Muscle layer of duodenum (tissue), 2 donors: ENCODE data around the gene ZNF100.

Source experiments
- H3K27ac ChIP-seq: one replicate; pipeline ENCODE4 v1.7.0; 2013; ENCODE audit warnings: mild to moderate bottlenecking, low read length
- H3K27me3 ChIP-seq: one replicate; pipeline ENCODE4 v1.7.0; 2013; ENCODE audit warnings: low read depth, mild to moderate bottlenecking, control low read depth, low read length
- H3K36me3 ChIP-seq, 2 donors: one replicate each; pipeline ENCODE4 v1.7.0; 2013; ENCODE audit warnings: low read length in 2 of 2, control low read depth in 1 of 2, mild to moderate bottlenecking in 1 of 2; ENCODE audit not compliant: insufficient read depth in 2 of 2, control insufficient read depth in 1 of 2
- H3K4me1 ChIP-seq, 2 donors: one replicate each; pipeline ENCODE4 v1.7.0; 2013; ENCODE audit warnings: low read length in 2 of 2, mild to moderate bottlenecking in 2 of 2, control low read depth in 1 of 2, moderate library complexity in 1 of 2; ENCODE audit not compliant: insufficient read depth in 2 of 2, control insufficient read depth in 1 of 2
- H3K4me3 ChIP-seq, 2 donors: one replicate each; pipeline ENCODE4 v1.7.0; 2013; ENCODE audit warnings: low read length in 2 of 2, low read depth in 1 of 2, mild to moderate bottlenecking in 1 of 2
- H3K9me3 ChIP-seq, 2 donors: one replicate each; pipeline ENCODE4 v1.7.0; 2013; ENCODE audit warnings: low read length in 2 of 2, control low read depth in 1 of 2, mild to moderate bottlenecking in 1 of 2; ENCODE audit not compliant: control insufficient read depth in 1 of 2
- donor health status: healthy.

Gene ZNF100

GRCh38 chr19:21704320-21704719, 63.1 kb downstream of the ZNF100 start:
- H3K27ac ChIP-seq, result no peak overlapping the region
- H3K9me3 ChIP-seq, result peaks cover 0 to 2% of the 10 kb centered on the region in 2 donors
- H3K4me3 ChIP-seq, result no peak overlapping the region

GRCh38 chr19:21699197-21699596, 68.2 kb downstream of the ZNF100 start:
- no peaks in the 10 kb centered on the region for H3K36me3 ChIP-seq
- H3K27me3 ChIP-seq, result no peaks in the 10 kb centered on the region
- H3K4me1 ChIP-seq, result no peaks in the 10 kb centered on the region
- no peak overlapping the region for H3K4me3 ChIP-seq
- no peaks in the 10 kb centered on the region for H3K9me3 ChIP-seq
- H3K27ac ChIP-seq, result no peak overlapping the region

More at GRCh38 chr19:21704320-21704719, 63.1 kb downstream of the ZNF100 start:
- Histone ChIP-seq H3K27me3 (no peaks in the 10 kb centered on the region), H3K36me3 (no peaks in the 10 kb centered on the region), H3K4me1 (no peaks in the 10 kb centered on the region)

GRCh38 chr19:21698215-21698614, 69.2 kb downstream of the ZNF100 start:
- H3K4me3 ChIP-seq, result no peak overlapping the region
- no peaks in the 10 kb centered on the region for H3K4me1 ChIP-seq
- H3K36me3 ChIP-seq, result no peaks in the 10 kb centered on the region
- H3K27ac ChIP-seq, result no peak overlapping the region
- no peaks in the 10 kb centered on the region for H3K9me3 ChIP-seq
- no peaks in the 10 kb centered on the region for H3K27me3 ChIP-seq

GRCh38 chr19:21697698-21698097, 69.7 kb downstream of the ZNF100 start:
- Histone ChIP-seq H3K4me1 (no peaks in the 10 kb centered on the region), H3K27ac (no peak overlapping the region), H3K9me3 (no peaks in the 10 kb centered on the region), H3K4me3 (no peak overlapping the region), H3K36me3 (no peaks in the 10 kb centered on the region), H3K27me3 (no peaks in the 10 kb centered on the region)

GRCh38 chr19:21694171-21694906, 73.0 kb downstream of the ZNF100 start:
- Histone ChIP-seq H3K27ac (no peak overlapping the region), H3K4me3 (no peak overlapping the region), H3K4me1 (no peaks in the 10 kb centered on the region), H3K36me3 (no peaks in the 10 kb centered on the region), H3K9me3 (no peaks in the 10 kb centered on the region), H3K27me3 (no peaks in the 10 kb centered on the region)

GRCh38 chr19:21693399-21693798, 74.0 kb downstream of the ZNF100 start:
- H3K36me3 ChIP-seq, result no peaks in the 10 kb centered on the region
- H3K4me1 ChIP-seq, result no peaks in the 10 kb centered on the region
- H3K27ac ChIP-seq, result no peak overlapping the region
- no peaks in the 10 kb centered on the region for H3K27me3 ChIP-seq
- H3K9me3 ChIP-seq, result no peaks in the 10 kb centered on the region
- no peak overlapping the region for H3K4me3 ChIP-seq

- no peak overlapping the region for H3K4me3 ChIP-seq
- H3K36me3 ChIP-seq, result no peaks in the 10 kb centered on the region
- H3K9me3 ChIP-seq, result no peaks in the 10 kb centered on the region
- no peaks in the 10 kb centered on the region for H3K4me1 ChIP-seq
- no peaks in the 10 kb centered on the region for H3K27me3 ChIP-seq
- H3K27ac ChIP-seq, result no peak overlapping the region
Measured at GRCh38 chr19:21691661-21692060, 75.7 kb downstream of the ZNF100 start.

GRCh38 chr19:21688464-21688863, 78.9 kb downstream of the ZNF100 start:
- H3K36me3 ChIP-seq, result no peaks in the 10 kb centered on the region
- no peak overlapping the region for H3K4me3 ChIP-seq
- H3K27ac ChIP-seq, result no peak overlapping the region
- no peaks in the 10 kb centered on the region for H3K9me3 ChIP-seq
- H3K4me1 ChIP-seq, result no peaks in the 10 kb centered on the region
- no peaks in the 10 kb centered on the region for H3K27me3 ChIP-seq

- Histone ChIP-seq H3K36me3 (no peaks in the 10 kb centered on the region), H3K27ac (no peak overlapping the region), H3K4me3 (no peak overlapping the region), H3K9me3 (peaks cover 0 to 4% of the 10 kb centered on the region in 2 donors), H3K27me3 (no peaks in the 10 kb centered on the region), H3K4me1 (no peaks in the 10 kb centered on the region)
Measured at GRCh38 chr19:21680671-21681070, 86.7 kb downstream of the ZNF100 start.

- no peaks in the 10 kb centered on the region for H3K4me1 ChIP-seq
- H3K36me3 ChIP-seq, result no peaks in the 10 kb centered on the region
- H3K9me3 ChIP-seq, result peaks cover 0 to 4% of the 10 kb centered on the region in 2 donors
- H3K27me3 ChIP-seq, result no peaks in the 10 kb centered on the region
- no peak overlapping the region for H3K4me3 ChIP-seq
- H3K27ac ChIP-seq, result no peak overlapping the region
Measured at GRCh38 chr19:21680026-21680425, 87.4 kb downstream of the ZNF100 start.

- peaks cover 0 to 4% of the 10 kb centered on the region in 2 donors for H3K9me3 ChIP-seq
- no peaks in the 10 kb centered on the region for H3K36me3 ChIP-seq
- no peaks in the 10 kb centered on the region for H3K27me3 ChIP-seq
- H3K4me1 ChIP-seq, result peaks cover 0 to 3% of the 10 kb centered on the region in 2 donors
- no peak overlapping the region for H3K27ac ChIP-seq
- peak overlapping the region in 1 of 2 donors; percentile 38 for H3K4me3 ChIP-seq
Measured at GRCh38 chr19:21677696-21678418, 89.5 kb downstream of the ZNF100 start.
